Muscle of arm (tissue), 12 donors: ENCODE data around the gene DBNDD2. TPM values are rescaled to one million over a fixed set of nuclear protein-coding genes. Genes with fewer than 3 reads are reported as not detected.

Experiments
- DNase-seq: peaks from one replicate; pipeline ENCODE4 v3.0.0-alpha.2; 2013
- polyA plus RNA-seq, 12 donors: library from polyadenylated mRNA; unstranded; fragments of 120-200 nt; gene quantifications; one replicate each; pipeline ENCODE4 v1.2.1, GENCODE V29; 2013; ENCODE audit not compliant: insufficient read length in 12 of 12

The DBNDD2 gene
- polyA plus RNA-seq, 12 donors = 19.2 to 31.0 (median 25.6) TPM; not detected in 1

- no peak for DNase-seq
Observed at GRCh38 chr20:45445805-45446562, 37.9 kb downstream of the DBNDD2 start.

- no peak for DNase-seq
Observed at GRCh38 chr20:45448270-45448669, 40.2 kb downstream of the DBNDD2 start.

GRCh38 chr20:45449528-45449927, 41.4 kb downstream of the DBNDD2 start:
- no peak for DNase-seq

DNA sequence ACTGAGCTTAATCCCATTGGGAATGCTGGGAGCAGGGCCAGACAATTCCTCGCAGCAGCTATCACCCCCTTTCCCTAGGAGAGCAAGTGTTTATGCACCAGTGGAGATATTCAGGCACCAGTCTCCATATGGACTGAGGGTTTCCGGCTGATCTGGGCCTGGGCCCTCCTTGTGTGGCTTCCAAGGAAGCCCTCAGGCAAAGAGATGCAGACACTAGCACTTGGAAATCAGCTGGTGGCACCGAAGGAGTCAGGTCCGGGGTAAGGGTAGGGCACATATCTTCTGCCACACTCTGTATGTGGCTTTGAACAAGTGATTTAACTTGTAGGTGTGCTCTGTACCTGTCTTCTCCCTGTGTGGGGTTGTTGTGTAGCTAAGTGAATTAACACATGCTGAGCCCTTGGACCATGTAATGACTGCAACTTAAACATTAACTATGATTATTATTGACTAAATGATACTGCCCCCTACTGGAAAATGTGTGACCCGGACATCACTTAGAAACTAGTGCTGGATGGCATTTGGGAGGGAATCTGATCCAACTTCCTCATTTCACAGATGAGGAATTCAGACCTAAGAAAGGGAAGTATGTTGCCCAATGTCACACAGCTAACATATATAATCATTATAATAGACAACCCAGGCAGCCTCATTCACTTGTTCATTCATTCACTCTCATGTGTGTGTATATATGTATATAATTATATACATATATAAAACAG, 42.2 kb downstream of the DBNDD2 start:
- no peak for DNase-seq

DNA sequence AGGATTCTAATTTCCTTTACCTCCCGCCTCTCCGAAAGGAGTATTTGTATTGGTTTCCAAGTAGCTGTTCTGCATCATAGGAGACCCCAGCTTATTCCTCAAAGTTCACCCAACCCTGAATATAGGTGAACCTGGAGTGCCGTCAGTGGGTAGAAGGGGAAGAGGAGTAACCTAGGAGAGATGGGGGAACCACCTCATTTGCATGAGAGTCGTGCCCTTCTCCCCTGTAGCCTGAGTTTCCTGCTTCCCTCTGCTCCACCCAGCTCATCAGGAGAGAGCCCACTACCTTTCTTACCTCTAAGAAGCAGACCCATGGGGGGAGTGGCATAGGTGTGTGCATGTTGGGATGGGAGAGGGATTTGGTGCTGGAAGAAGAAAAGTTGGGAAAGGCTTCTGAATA, 44.1 kb downstream of the DBNDD2 start:
- DNase-seq = no peak

DNA sequence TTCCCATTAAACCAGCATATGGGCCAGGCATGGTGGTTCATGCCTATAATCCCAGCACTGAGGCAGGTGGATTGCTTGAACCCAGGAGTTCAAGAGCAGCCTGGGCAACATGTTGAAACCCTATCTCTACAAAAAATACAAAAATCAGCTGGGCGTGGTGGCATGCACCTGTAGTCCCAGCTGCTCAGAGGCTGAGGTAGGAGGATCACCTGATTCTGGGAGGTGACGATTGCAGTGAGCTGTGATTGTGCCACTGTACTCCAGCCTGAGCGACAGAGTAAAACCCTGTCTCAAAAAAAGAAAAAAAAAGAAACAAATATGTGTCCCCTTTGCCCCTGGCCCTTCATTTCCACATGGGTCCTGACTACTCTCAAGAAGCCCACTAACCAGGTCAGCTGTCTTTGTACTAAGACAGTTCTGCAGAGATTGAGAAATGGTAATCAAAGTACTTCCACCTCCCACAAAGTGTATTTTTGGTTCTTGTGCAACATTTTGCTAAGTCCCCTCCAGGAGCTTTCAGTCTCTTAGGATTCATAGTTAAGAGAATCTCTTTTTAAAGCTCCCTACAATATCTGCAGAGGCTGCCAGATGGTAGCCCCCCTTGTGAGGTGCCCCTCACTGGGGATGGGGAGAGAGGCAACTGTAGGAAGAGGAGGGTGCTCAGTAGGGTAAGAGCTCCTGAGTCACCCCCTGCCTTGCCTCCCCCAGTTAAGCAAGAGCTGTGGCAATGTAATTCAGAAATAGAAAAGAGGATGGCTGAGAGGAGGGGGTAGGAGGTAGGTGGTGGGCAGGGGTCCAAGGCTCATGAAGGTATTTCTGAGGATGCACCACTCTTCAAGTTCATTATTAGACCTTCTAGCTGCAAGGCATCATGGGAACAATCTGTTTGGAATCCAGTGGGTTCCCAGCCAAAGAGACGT, 44.9 kb downstream of the DBNDD2 start:
- no peak for DNase-seq

- DNase-seq = no peak
Observed at GRCh38 chr20:45456632-45457031, 48.5 kb downstream of the DBNDD2 start.

DNA sequence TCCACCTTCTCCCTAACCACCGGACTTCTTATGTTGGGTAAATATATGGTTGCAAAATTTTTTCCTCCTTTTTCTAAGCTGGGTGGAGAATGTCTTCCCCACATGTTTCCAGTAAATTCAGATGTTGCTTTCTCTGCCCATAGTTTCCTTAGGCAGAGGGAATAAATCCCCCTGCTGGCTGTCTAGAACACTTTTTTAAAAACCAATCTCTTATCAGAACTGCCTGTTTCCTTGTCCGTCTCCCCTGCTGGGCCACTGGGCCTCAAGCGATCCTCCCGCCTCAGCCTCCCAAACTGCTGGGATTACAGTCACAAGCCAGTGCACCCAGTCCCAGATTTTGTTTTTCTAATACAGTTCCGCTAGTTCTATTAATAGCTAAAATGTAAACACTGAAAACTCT, 51.5 kb downstream of the DBNDD2 start:
- DNase-seq = no peak

Other genes starting within 250 kb of the DBNDD2 start
- gene PI3, start 233.4 kb upstream of the DBNDD2 start, polyA plus RNA-seq = under 1 TPM in 2 of 12 donors, not detected in 10; 0.30 to 0.40 TPM
- not detected for gene SEMG1, start 201.3 kb upstream of the DBNDD2 start, polyA plus RNA-seq
- gene SEMG2, start 186.9 kb upstream of the DBNDD2 start, polyA plus RNA-seq = not detected
- gene SLPI, start 153.7 kb upstream of the DBNDD2 start, polyA plus RNA-seq = 1 to 10 TPM in 4 of 12 donors, not detected in 8; 1.0 to 2.2 (median 1.3) TPM
- gene RBPJL, start 101.4 kb upstream of the DBNDD2 start, polyA plus RNA-seq = not detected
- under 1 TPM in 10 of 12 donors, not detected in 2; 0.23 to 0.85 (median 0.43) TPM for gene MATN4, start 100.0 kb upstream of the DBNDD2 start, polyA plus RNA-seq
- gene SDC4, start 59.9 kb upstream of the DBNDD2 start, polyA plus RNA-seq = 10 to 100 TPM in 4 of 12 donors, 1 to 10 TPM in 7, not detected in 1; 6.8 to 21.4 (median 9.6) TPM
- gene SYS1, start 45.1 kb upstream of the DBNDD2 start, polyA plus RNA-seq = 10 to 100 TPM in 11 of 12 donors, not detected in 1; 13.7 to 24.6 (median 15.6) TPM
- gene TP53TG5, start 30.0 kb upstream of the DBNDD2 start, polyA plus RNA-seq = 1 to 10 TPM in 2 of 12 donors, under 1 TPM in 8, not detected in 2; 0.17 to 1.6 (median 0.61) TPM
- gene PIGT, start 7.9 kb downstream of the DBNDD2 start, polyA plus RNA-seq = 10 to 100 TPM in 11 of 12 donors, not detected in 1; 65.2 to 97.6 (median 73.5) TPM
- gene WFDC2, start 61.5 kb downstream of the DBNDD2 start, polyA plus RNA-seq = 1 to 10 TPM in 5 of 12 donors, under 1 TPM in 2, not detected in 5; 0.74 to 4.2 (median 1.2) TPM
- gene SPINT3, start 107.3 kb downstream of the DBNDD2 start, polyA plus RNA-seq = not detected
- not detected for gene WFDC6, start 131.2 kb downstream of the DBNDD2 start, polyA plus RNA-seq
- under 1 TPM in 2 of 12 donors, not detected in 10; 0.07 to 0.11 TPM for gene EPPIN, start 139.1 kb downstream of the DBNDD2 start, polyA plus RNA-seq
- gene WFDC8, start 171.0 kb downstream of the DBNDD2 start, polyA plus RNA-seq = not detected
- gene WFDC10A, start 221.4 kb downstream of the DBNDD2 start, polyA plus RNA-seq = not detected
- not detected for gene WFDC9, start 223.0 kb downstream of the DBNDD2 start, polyA plus RNA-seq